NOMO-1 treated with dmso at 0.1 percent for 144 hours (cell line): ENCODE results near the gene TEX261.
"Not testable (repeated sequence)": the region's sequence is repeated elsewhere in the genome, so short reads cannot be mapped to it uniquely, and the experiment has no call there.

Experiments used
- DNase-seq: peaks from one replicate; lab custom pipeline; 2025; ENCODE audit not compliant: unreplicated experiment; lab: John Stamatoyannopoulos, UW

Gene TEX261

DNA sequence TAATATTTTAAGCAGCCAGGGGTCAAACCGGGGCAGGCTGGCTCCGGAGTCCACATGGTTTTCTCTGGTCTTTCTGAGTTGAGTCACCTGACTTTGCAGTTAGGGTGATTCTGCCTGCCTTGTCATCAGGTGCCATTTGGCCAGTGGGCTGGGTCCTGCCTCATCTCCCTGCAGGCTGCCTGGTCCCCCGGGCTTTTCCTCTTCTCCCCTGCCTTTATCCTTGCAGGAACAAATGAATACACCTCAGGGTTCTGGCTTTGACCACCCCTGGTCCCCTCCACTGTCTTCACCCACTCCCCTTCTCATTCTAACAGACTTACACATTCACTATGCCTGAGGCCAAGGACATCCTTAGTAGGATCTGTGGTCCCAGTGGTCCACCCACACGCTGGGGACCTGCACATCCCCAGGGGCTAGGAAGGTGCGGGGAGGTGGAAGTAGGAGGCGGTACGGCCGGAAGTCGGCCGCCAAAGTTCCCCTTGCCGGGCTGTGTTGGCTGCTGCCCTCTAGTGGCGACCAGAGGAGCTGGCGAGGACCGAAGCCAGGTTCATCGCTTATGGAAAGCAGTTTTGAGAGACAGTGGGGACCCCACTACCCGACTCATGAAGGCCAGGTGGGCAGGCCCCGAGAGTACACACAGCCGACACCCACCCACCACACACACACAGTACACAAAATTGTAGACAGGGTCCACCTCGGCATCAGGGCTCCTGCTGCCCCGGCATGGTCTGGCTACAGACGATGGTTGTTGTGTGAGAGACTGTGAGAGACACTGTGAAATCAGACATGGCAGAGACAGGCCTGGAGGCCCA is 6.3 kb upstream of the TEX261 start:
- peak; percentile 48 for DNase-seq

DNA sequence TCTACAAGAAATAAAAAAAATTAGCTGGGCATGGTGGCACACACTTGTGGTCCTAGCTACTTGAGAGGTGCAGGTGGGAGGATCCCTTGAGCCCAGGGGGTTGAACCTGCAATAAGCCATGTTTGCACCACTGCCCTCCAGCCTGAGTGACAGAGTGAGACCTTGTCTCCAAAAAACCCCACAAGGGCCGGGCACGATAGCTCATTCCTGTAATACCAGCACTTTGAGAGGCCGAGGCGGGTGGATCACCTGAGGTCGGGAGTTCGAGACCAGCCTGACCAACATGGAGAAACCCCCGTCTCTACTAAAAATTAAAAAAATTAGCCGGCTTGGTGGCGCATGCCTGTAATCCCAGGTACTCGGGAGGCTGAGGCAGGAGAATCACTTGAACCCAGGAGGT is 5.3 kb upstream of the TEX261 start:
- not testable (repeated sequence) for DNase-seq

DNA sequence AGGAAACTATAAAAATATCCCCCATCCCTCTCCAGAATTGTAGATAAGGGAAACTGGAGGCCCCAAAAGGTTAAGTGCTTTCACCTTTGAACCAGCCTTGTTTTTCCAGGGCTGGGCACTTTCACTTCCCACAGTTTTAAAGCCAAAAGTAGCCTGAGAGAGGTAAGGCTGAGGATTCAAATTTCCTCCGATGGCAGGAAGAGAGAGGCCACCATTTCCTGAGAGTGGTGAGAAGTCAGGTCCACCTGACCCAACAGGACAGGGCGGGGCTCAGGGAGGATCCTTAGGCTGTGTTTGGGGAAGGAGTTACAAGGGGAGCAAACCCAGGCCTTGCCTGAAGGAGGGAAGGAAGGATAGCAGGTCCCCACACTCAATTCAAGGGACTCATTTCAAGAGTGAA is 4.7 kb upstream of the TEX261 start:
- DNase-seq: no peak

DNA sequence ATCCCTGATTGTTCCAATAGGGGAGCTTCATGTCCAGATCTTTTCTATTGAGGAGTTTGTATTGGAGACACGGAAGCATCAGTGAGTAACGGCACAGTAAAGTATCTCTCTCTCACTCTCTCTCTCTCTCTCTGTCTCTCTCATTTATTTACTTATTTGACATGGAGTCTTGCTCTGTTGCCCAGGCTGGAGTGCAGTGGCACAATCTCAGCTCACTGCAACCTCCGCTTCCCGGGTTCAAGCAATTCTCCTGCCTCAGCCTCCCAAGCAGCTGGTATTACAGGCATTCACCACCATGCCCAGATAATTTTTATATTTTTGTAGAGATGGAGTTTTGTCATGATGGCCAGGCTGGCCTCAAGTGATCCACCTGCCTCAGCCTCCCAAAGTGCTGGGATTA is 4.2 kb upstream of the TEX261 start:
- not testable (repeated sequence) for DNase-seq

DNA sequence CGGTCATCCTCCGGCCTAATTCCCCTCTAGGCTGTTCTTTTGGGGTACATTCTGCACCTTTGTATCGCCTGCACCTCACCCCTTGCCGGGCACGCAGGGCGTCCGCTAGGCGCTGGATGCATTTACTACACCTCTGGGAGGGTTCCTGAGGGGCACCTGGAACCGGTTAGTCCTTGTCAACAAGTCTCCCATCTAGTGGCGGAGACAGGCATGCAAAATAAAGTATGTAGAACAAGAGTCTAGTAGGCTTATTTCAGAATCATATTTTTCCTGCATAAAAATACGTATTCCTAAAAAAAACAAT is 705 bp upstream of the TEX261 start:
- no peak for DNase-seq

DNA sequence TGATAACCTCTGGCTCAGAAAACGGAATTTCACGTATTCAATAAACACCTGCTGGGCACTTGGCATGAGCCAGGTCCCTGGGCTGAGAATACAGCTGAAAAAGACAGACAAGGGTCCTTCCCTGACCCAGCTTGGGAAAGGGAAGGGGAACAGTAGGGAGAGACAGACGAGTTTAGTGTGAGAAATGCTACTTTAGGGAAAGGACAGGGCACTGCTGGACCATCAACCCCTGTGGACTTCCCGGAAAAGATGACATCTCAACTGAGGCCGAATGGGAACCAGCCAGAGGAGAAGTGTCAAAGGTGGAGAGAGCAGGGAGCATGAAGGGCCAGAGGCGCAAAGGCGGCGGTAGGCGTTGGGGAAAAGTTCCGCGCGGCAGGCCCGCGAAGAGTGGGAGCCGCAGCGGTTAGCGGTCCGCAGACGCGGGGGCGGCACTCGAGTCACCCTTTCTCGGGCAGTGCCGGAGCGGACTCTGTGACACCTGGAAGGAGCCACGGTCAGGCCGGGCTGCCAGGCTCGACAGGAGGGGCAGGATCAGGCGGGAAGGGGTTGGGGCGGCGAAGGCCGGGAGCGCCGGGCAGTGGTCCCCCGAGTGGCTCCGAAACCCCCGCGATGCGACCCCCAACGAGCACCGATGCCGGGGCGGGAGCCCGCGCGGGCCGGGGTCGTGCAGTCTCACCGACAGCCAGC is 519 bp downstream of the TEX261 start:
- DNase-seq: no peak

DNA sequence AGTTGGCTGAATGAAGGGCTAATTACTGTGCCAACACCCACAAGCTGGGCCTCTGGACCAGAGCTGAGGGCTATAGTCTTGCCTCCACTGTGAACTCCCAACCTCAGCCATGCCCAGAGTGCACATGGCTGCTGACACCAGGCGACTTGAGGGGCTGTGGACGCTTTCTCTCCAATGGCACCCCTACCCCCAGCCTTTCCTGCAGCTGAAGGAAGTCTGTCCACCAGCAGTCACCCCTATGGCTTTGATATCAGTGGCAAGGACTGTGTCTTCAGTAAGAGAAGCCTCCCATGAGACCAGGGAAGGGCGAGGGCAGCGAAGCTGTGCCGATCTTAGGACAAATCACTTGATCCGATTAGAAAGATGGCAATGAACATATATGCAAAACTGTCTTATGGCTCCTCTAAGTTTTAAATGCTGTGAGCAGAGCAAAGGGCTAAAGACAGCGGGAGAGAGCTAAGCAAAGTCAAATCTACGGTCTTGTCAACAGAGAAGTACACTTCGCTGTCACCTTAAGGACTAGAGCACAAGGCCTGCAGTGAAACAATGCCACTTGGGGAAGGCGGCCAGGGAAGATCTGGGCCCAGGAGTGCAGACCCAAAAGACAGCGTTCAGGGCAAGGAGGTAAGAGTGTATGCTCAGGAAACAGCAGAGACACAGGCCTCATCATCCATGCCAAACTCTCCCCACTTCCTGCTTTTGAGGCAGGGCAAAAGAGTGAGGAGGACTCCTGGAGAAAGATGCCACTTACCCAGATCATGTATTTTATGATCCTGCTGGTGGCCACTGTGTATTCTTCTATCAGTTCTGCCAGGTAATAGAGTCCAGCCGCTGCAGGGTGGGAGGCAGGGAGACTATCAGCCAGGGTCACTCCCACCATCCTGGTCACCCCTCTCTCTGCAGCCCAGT is 1.5 kb downstream of the TEX261 start:
- DNase-seq: no peak

DNA sequence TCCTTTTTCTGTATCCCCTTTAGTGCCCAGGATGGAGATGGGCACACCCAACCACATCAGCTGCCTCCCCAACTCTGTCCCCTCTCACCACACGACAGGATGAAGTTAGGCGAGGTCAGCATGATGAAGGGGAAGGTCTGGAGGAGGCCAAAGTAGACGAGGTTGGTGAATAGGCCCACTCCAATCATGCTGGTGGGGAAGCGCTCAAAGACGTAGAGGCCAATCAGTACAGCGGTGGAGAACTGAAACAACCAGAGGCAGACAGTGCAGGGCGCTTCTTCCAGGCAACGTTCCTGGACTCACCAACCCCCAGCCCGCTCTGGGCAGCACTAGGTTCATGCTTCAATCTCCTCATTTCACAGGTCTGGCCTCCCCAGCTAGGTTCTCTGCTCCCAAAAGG is 2.9 kb downstream of the TEX261 start:
- DNase-seq: no peak

DNA sequence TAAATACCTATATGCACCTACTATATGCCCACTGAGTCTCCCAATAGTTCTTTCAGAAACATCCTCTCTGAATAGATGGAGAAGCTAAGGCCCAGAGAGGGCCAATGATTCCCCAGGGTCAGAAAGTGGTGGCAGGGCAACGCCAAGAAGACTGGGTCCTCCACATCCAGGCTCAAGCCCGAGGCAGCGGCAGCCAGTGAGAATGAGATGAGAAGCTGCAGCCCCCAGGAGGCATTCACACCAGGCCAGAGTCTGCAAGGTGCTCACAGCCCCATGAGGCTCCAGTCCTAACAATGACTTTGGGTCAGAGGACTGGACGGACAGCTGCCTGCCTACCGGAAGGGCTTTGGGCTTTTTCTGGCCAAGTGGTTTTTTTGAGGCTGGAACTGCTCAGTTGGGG is 3.5 kb downstream of the TEX261 start:
- DNase-seq: no peak

DNA sequence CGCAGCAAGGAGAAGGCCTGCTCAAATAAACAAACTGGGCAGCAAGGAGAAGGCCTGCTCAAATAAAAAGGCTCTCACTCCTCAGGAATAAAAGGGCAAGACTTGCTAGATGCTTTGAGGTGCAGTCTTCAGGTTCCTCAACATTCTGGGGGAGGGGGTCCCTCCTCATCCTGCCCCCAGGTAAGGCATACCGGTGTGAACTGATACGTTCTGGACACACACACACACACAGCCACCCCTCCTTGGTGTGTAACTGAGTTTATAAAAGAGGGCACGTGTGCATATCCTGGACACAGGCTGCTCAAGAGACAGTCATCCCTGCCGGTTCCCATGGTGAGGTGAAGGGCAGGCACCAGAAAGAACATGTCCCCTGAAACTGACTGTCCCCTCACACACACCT is 4.5 kb downstream of the TEX261 start:
- no peak for DNase-seq

DNA sequence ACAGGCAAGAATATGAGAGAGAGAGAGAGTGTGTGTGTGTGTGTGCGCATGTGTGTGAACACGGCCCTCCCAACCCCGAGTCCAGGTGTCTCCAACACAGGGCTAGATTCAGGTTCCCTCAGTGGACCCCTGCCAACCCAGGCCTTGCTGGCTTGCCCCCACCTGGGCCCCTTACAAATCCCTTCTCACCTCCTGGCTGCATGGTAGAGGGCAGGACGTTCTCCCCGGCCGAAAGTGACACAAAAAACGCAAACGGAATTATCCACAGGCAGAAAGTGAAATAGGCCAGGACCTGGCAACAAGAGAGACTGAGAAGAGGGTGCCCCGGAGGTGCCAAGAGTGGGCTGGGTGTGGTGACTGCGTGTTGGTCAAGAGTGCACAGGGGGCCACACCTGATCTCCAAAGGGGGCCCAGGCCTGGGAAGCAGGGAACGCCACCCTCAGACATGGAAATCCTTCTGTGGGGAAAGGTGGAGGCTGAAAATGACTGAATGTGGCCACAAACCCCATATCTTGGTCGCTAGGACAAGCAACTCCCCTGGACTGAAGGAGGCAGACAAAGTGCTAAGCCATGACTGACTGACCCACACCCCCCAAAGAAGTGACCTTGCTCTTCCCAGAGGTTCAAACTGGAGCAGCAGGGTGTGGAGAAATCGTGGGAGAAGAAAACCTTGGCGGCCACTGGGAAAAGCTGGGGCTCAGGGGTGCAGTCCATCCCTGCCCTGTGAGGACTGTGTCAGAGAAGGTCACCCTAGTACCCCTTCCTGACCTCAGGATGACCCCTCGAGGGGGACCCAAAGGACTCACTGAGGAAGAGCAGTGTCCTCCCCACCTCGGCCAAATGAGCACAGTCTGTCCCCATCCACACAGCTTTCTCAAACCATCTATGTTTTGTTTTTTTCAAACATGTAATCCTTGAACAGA is 5.7 kb downstream of the TEX261 start:
- DNase-seq: no peak

DNA sequence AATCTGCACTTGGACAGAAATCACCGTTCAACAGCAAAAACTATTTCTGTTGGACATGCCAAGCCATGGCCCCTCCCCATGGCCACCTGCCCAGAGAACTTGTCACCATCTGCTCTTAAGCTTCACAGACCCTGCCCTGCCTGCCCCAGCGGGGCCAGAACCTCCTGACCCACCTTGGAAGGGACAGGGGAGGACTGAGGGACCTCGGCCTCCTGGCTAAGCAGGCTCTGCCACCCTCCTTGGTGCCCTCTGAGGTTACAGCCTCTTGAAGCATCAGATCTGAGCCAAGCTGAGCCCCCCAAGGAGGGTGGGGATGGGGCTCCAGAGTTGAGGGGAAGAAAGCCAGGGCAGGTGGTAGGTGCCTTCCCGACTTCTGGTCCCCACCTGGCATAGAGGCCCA is 6.5 kb downstream of the TEX261 start:
- no peak for DNase-seq

DNA sequence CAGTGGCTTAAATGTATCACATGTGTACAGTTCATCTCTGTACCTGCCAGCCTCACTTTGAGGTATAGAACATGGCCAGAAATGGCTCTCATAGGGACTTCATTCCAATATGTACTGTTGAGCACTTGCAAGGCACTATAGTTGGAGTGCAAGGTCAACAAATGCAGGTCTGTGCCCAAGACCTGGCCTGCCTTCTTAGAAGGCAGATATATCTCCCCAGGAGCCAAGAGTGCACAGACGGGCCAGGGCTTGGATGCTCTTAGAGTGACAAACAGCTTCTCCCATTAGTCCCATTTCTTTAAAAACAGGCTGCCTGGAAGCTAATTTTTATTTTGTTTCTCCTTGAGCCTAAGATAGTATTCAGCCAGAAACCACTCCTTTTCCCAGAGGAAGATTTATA is 7.3 kb downstream of the TEX261 start:
- DNase-seq: no peak

DNA sequence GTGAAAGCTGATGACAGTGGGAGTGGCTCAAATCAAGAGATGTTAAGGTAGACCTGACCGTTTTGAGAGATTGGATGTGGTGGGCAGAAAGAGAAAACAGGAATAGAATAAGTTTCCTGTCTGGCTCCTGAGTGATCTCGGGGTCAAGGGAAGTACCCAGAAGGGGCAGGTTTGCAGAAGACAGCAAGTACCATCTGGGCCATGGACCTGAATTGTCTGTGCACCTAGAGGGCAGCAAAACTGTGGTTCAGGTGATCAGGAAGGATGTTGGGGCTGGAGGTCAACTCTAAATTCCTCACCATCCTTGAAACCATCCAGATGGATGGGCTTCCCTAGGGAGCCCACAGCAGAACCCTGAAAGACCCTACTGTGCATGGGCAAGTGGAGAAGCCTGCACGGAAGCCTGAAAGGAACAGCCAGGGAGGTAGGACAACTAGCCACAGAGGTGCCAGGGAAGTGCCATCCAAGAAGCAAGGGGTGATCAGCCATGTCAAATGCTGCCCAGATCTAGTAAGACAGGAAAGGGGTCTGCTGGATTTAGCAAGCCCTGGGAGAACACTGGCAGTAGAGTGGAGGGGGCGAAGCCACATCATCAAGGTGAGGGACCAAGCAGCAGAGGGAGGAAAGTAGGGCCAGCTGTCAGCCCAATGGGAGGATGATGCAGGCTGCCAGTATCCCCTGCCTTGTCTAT is 8.0 kb downstream of the TEX261 start:
- DNase-seq: no peak

DNA sequence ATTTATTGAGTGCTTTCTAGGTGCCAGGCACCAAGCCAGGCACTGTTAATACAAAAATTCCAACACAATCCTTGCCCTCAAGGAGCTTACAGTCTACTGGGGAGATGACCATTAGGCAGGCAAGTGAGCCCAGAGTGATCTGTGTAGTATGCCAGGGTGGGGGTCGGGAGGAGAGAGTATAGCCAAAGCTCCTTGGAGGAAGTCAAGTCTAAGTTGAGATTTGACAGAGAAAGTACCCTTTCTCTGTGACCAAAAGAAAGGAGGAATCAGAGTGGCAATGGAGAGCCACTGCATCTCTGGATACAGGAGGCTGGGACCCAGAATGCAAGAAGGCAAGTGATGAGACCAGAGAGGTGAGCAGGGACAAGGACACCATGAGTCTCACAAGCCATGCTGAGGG is 8.7 kb downstream of the TEX261 start:
- DNase-seq: no peak

DNA sequence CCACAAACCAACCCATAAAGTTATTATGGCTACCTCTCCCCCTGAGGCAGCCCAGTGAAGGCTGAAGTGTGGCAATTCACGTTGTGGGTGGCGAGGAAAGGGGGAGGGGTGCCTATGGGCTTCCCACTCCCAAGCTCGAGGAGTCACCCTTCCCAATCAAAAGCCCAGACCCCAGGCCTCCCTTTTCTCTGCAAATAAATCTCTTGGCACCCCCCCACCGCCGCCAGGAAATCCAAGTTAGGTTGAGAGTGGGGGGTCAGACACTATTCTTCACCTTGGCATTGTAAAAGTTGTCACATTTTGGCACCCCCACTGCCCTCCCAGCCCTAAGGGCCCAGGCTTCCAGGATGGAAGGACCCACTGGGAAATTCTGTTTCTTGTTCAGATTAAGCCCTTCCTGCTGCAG is 9.4 kb downstream of the TEX261 start:
- DNase-seq: no peak

DNA sequence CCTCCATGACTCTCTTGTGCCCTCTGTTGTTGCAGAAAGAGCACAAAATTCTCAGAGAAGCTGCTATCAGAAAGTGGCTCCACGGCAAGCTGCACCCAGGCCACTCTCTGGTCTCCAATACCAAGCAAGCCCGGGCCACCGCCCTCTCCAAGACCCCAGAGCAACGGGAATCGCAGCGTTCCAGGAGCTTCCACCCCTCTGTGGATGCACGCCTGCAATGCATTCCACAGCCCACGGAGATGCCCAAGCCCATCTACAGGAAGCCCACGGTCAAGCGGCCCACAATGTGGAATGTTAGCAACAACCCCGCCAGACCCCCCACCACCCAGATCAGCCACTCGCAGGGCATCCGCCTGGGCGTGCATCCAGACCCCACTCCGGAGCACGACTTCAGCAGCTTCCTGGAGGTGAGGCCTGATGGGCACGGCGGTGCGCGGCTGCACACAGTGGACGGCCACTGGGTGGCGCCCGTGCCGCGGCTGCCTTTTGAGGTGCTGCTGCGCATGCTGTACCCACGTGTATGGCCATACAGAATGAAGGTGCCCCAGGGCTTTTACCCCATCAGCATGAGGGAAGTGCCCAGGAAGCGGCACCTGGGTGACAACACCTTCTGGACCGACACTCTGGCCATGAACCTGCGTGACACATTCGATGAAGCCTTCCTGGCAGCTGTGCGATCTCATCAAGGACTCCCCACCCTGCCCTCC is 9.9 kb downstream of the TEX261 start:
- no peak for DNase-seq

DNA sequence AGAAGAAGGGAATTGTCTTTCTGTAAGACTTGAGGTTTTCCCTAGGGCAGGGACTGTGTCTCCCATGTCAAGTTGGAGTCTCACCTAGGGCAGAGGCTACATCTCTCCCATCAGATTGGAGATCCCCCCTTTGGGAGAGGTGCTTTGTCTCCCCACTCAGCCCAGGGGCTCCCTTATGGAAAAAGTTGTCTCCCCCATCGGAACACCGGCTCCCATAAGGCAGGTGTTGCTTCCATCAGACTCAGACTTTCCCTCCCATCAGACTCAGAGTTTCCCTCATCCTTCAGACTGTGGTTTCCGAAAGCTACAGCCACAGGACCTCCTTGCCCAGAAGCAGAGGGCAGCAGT is 10.5 kb downstream of the TEX261 start:
- no peak for DNase-seq

DNA sequence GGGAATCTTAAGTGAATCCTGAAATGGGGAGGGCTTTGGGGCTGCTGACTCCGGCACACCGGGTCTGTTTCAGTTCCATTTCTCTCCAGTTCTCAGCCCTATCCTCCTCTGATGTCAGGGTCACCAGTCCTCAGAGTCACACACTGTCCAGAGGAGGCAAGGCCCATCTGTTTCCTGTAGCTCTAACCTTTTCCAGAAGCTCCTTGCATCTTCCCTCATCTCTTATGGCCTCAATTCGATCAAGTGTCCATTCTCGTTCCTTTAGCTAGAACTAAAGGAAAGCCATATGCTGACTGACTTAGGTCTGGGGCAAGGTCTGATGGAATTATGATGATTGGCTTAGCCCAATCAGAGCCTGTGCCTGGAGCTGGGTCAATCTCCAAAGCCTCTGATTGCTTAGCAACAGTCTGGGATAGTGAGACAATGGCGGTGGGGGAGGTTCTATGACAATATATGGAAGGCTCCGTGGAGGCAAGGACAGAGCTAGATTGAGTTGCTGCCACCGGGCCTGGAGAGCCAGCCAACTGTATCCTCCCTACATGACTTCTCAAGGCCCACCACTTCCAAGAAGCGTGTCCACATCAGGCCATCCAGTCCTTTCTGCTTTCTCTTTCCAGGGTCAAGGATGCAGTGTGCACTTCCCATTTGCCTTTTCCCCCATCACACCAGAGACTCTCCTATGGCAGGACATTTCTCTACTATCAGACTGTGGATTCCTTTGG is 11.0 kb downstream of the TEX261 start:
- DNase-seq: no peak
